Measurements from ENCODE around the gene SHROOM3.

Gene SHROOM3

DNA sequence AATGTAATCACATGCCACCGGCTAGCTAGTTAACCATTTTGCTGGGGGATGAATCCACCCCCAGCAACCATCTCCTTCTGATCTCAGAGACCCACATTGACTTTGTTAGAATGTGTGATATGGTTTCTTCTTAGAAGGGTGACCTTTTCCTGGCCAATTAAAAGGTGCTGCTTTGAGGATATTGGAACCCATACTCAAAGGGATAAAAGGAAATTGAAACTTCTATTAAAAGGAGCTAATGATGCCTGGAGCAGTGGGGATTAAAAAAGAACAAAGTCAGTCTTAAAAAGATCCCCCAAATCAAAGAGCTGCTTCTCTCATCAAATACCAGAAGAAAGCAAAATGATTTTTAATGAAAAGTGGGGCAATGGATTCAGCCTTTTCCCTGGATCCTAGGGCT lies 214.1 kb downstream of the SHROOM3 start:
- Histone ChIP-seq H3K4me1 (no peaks in the 10 kb centered on the region), H3K36me3 (no peaks in the 10 kb centered on the region), H3K4me3 (ENCODE audit: low read depth, low read length) (no peak overlapping the region), H3K9me3 (no peaks in the 10 kb centered on the region), H3K27me3 (no peaks in the 10 kb centered on the region)
- TF ChIP-seq, protein P1, sequence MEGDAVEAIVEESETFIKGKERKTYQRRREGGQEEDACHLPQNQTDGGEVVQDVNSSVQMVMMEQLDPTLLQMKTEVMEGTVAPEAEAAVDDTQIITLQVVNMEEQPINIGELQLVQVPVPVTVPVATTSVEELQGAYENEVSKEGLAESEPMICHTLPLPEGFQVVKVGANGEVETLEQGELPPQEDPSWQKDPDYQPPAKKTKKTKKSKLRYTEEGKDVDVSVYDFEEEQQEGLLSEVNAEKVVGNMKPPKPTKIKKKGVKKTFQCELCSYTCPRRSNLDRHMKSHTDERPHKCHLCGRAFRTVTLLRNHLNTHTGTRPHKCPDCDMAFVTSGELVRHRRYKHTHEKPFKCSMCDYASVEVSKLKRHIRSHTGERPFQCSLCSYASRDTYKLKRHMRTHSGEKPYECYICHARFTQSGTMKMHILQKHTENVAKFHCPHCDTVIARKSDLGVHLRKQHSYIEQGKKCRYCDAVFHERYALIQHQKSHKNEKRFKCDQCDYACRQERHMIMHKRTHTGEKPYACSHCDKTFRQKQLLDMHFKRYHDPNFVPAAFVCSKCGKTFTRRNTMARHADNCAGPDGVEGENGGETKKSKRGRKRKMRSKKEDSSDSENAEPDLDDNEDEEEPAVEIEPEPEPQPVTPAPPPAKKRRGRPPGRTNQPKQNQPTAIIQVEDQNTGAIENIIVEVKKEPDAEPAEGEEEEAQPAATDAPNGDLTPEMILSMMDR (IDR thresholded peaks at IDR 0.05; ENCODE audit: low read depth, low read length), result no peak
- no peak for DNase-seq

DNA sequence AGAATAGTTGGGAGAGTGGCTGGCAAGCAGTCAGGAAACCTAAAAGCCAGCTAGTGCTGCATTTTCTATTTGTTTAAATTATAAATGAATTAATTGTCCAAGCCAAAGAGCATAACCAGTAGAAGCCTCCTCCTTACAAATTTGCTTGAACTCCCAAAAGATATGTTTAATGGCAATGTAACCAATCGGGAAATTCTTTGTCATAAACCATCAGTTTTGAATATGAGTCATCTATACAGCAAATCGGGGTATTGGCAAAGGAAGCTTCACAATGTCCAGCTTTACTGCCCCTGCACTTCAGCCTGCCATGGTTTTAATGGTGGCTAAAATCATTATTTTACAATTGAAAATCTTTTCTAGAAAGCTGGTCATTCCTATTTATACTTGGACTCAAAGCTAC lies 216.6 kb downstream of the SHROOM3 start:
- Histone ChIP-seq H3K4me1 (no peaks in the 10 kb centered on the region), H3K36me3 (no peaks in the 10 kb centered on the region), H3K9me3 (no peaks in the 10 kb centered on the region), H3K27me3 (no peaks in the 10 kb centered on the region), H3K4me3 (ENCODE audit: low read depth, low read length) (no peak overlapping the region)
- TF ChIP-seq, protein P1 (IDR thresholded peaks at IDR 0.05; ENCODE audit: low read depth, low read length), result no peak
- DNase-seq, result no peak

DNA sequence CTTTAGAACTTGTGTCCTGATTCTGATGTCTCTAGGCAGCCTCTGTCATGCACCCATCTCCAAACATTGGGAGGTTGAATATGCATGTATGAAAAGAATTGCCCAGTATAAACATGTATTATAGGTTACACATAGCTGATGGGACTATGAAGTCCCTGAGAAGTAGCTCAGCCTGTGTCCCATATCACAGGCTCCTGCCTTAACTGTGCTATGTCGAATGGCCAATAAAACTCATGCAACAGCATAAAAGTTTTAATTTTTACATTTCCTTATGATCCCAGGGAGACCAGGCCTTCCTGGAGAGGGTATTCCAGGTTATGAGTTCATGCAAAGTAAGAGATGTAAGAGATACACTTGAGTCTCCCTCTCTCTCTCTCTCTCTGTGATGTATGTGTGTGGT lies 217.4 kb downstream of the SHROOM3 start:
- H3K36me3 ChIP-seq, result no peaks in the 10 kb centered on the region
- no peaks in the 10 kb centered on the region for H3K9me3 ChIP-seq
- DNase-seq, result no peak
- TF ChIP-seq, protein P1 (IDR thresholded peaks at IDR 0.05; ENCODE audit: low read depth, low read length), result no peak
- no peak overlapping the region for H3K4me3 ChIP-seq (ENCODE audit: low read depth, low read length)
- H3K4me1 ChIP-seq, result no peaks in the 10 kb centered on the region
- H3K27me3 ChIP-seq, result no peaks in the 10 kb centered on the region

DNA sequence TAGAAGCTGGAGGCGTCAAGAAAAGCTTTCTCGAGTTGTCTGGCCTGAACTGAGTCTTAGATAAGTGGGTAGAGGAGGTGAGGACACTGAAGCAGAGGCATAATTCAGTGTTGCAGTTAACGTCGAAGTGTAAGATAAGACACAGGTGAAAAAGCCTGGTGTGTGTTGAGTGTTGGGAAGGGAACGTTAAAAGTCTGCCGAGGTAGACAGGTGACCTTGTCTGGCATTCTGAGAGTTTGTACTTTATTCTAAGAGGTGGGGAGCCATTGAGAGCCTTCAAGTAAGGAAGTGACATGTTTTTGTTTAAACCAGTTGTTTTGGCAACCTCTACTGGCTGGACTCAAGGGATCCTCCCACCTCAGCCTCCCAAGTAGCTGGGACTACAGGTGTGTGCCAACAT lies 219.1 kb downstream of the SHROOM3 start:
- Histone ChIP-seq H3K36me3 (no peaks in the 10 kb centered on the region), H3K9me3 (no peaks in the 10 kb centered on the region), H3K4me3 (ENCODE audit: low read depth, low read length) (no peak overlapping the region), H3K4me1 (no peaks in the 10 kb centered on the region), H3K27me3 (no peaks in the 10 kb centered on the region)
- DNase-seq, result no peak
- TF ChIP-seq, protein P1 (IDR thresholded peaks at IDR 0.05; ENCODE audit: low read depth, low read length), result no peak

DNA sequence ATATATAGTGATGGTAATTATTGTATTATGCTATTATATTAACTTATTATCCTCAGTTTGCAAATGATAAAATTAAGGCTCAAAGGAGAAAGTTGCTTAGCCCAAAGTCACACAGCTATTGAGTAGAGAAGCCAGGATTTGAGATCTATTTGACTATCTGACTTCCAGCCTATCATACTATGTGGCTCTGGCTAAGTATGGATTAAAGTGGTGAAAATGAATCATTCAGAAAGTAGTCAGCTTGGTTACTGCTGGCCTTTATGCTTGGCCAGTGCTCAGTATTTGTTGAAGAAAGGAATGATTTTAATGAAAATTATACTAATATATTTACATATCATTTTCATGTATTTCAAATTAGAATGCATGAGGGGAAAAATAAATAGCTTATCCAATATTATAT lies 219.8 kb downstream of the SHROOM3 start:
- Histone ChIP-seq H3K4me3 (ENCODE audit: low read depth, low read length) (no peak overlapping the region), H3K9me3 (no peaks in the 10 kb centered on the region), H3K4me1 (no peaks in the 10 kb centered on the region), H3K36me3 (no peaks in the 10 kb centered on the region), H3K27me3 (no peaks in the 10 kb centered on the region)
- DNase-seq, result no peak
- TF ChIP-seq, protein P1 (IDR thresholded peaks at IDR 0.05; ENCODE audit: low read depth, low read length), result no peak

DNA sequence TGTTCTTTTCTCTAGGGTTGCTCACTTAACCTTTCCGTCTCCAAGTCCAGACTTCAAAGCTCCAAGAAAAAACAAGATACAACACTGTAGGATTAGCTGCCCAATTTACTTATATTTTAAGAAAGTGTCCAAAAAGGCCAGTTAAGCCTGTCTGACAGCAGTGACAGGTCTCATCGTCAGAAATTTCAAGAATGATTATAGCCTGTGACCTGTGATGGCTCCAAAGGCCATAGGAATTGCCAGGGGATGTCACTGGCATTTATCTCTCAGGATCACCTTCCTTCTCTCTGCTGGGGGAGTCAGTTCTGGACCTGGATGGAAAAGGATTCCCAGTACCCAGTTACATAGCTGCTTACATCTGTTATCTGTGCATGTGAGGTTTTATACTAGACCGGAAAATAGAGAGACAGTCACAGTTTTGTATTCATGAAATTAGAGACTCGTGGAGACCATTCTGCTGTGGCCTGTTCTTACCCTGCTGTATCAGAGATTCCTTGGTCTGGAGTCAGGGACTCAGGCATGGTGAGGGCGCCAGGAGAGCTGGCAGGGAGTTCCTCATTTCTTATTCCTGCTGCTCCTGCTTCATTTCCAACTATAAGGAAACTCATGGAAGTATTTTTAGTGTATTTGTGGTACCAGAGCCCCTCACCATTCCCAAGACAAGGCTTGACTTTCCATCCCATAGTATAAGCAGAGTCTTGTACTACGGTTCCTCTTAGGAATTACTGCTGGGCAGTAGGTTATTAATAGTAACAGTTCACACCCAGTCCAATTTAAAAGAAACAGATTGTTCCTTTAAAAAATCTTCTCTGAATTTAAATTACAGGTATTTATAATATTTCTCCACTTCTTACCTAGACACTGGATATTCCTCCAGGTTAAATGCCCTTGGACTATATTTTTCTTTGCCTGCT lies 220.8 kb downstream of the SHROOM3 start:
- Histone ChIP-seq H3K4me1 (no peaks in the 10 kb centered on the region), H3K36me3 (no peaks in the 10 kb centered on the region), H3K9me3 (no peaks in the 10 kb centered on the region), H3K27me3 (no peaks in the 10 kb centered on the region), H3K4me3 (ENCODE audit: low read depth, low read length) (no peak overlapping the region)
- TF ChIP-seq, protein P1 (IDR thresholded peaks at IDR 0.05; ENCODE audit: low read depth, low read length), result no peak
- no peak for DNase-seq

Measured in BE2C (cell line).